CD8-positive, alpha-beta memory T cell (primary cell): ENCODE data around the gene TNFSF11. TPM values are rescaled to one million over a fixed set of nuclear protein-coding genes. Genes with fewer than 3 reads are reported as not detected.

Source experiments
- CTCF ChIA-PET: fragments of 350-600 bp; sonication (Branson Sonifier 250); formaldehyde crosslinking; loops from one replicate; lab custom pipeline; 2021; ENCODE audit warnings: antibody characterized with exemption; lab: Charles Lee
- POLR2A ChIA-PET: fragments of 350-600 bp; sonication (Branson Sonifier 250); formaldehyde crosslinking; loops from one replicate; lab custom pipeline; 2021; ENCODE audit warnings: antibody characterized with exemption; lab: Charles Lee
- DNase-seq, 5 donors: peaks; one replicate each; pipeline versions ENCODE4 v3.0.0 to v3.0.0-alpha.2; 2020 to 2022; ENCODE audit warnings: mixed read lengths in 1 of 5
- H3K27ac ChIP-seq: one replicate; pipeline ENCODE4 v1.7.0; 2013; ENCODE audit warnings: low read depth, mild to moderate bottlenecking, low read length, moderate library complexity
- H3K27me3 ChIP-seq: 2 replicates; pipeline ENCODE4 v1.7.0; 2013; ENCODE audit warnings: low read length, mild to moderate bottlenecking; ENCODE audit not compliant: insufficient read depth, poor library complexity, severe bottlenecking
- H3K36me3 ChIP-seq: 2 replicates; pipeline ENCODE4 v1.7.0; 2013; ENCODE audit warnings: mild to moderate bottlenecking, low read length, moderate library complexity; ENCODE audit not compliant: insufficient read depth
- H3K4me1 ChIP-seq: 2 replicates; pipeline ENCODE4 v1.7.0; 2013; ENCODE audit warnings: mild to moderate bottlenecking, low read length, moderate library complexity; ENCODE audit not compliant: insufficient read depth
- H3K4me3 ChIP-seq: 2 replicates; pipeline ENCODE4 v1.7.0; 2013; ENCODE audit warnings: mild to moderate bottlenecking, low read length
- H3K9me3 ChIP-seq: 2 replicates; pipeline ENCODE4 v1.7.0; 2013; ENCODE audit warnings: mild to moderate bottlenecking, low read length
- H3K27ac Mint-ChIP-seq, 8 donors: one replicate each; pipeline ENCODE4 v1.8.0; 2020 to 2021; ENCODE audit warnings: mixed read lengths in 8 of 8, mild to moderate bottlenecking in 6 of 8, inconsistent platforms in 3 of 8, moderate library complexity in 3 of 8
- H3K27me3 Mint-ChIP-seq, 2 donors: one replicate each; pipeline ENCODE4 v1.8.0; 2020 to 2021; ENCODE audit warnings: mixed read lengths in 2 of 2, mild to moderate bottlenecking in 1 of 2, moderate library complexity in 1 of 2
- H3K36me3 Mint-ChIP-seq, 3 donors: one replicate each; pipeline ENCODE4 v1.8.0; 2020 to 2021; ENCODE audit warnings: mixed read lengths in 3 of 3, inconsistent platforms in 1 of 3, mild to moderate bottlenecking in 1 of 3
- H3K4me1 Mint-ChIP-seq, 3 donors: one replicate each; pipeline ENCODE4 v1.8.0; 2020 to 2021; ENCODE audit warnings: mixed read lengths in 3 of 3, inconsistent platforms in 1 of 3, mild to moderate bottlenecking in 1 of 3
- H3K4me3 Mint-ChIP-seq, 7 donors: one replicate each; pipeline ENCODE4 v1.8.0; 2020 to 2021; ENCODE audit warnings: mixed read lengths in 7 of 7, mild to moderate bottlenecking in 6 of 7, moderate library complexity in 4 of 7, inconsistent platforms in 2 of 7
- H3K9me3 Mint-ChIP-seq, 5 donors: one replicate each; pipeline ENCODE4 v1.8.0; 2020 to 2022; ENCODE audit warnings: mixed read lengths in 5 of 5, mild to moderate bottlenecking in 3 of 5, moderate library complexity in 2 of 5, inconsistent platforms in 1 of 5
- polyA plus RNA-seq: library from polyadenylated mRNA; unstranded; fragments of 300-500 nt; fragmentation: Illumina TruSeq; gene quantifications from one replicate; pipeline ENCODE4 v1.2.3, GENCODE V29; 2021
- total RNA-seq, 2 experiments: library from RNA; stranded (reverse); gene quantifications; one replicate each; pipeline ENCODE4 v1.2.3, GENCODE V29; 2021

TNFSF11 gene
- total and polyA plus RNA-seq, 3 experiments from 2014 or later, result 0.29 to 6.4 (median 6.2) TPM

DNA sequence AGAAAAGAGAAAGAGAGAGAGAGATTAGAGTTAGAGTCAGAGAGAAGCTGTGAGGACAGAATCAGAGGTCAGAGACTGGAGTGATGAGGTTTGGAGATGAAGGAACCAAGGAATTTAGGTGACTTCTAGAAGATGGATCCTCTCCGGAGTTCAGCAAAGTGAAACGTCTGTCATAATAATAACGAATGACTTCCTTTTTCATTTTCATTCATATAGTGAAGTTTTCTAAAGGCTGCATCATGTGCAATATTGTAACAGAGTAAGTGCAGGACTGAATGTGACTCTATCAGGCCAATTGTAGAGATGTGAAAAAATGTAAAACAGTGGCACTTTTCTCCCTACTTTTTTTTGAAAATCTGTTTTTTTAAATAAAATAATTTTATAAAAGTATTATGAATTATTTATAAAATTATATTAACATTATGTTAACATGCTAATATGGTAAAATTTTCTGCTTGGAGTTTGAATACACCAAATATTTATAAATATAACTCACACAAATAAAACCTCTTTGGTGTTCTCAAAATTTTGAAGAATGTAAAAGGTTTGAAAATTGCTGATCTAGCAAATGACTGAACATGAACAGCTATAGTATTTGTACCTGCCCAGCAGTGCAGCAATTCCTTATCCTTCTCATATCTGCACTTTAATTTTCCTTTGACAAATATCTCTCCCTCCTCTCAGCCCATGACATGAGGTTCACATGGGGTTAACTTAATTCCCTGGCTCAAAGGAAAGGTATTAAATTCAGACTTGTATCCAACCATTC lies 4.2 kb upstream of the TNFSF11 start:
- Mint-ChIP-seq H3K27me3 (peaks cover 8 to 9% of the 10 kb centered on the region in 2 donors), H3K27ac (no peak overlapping the region), H3K4me1 (peaks cover under 1 to 14% (median 10%) of the 10 kb centered on the region in 3 donors), H3K4me3 (no peak overlapping the region), H3K36me3 (no peaks in the 10 kb centered on the region), H3K9me3 (peaks cover 0 to 1% (median 0%) of the 10 kb centered on the region in 5 donors)
- H3K4me1 ChIP-seq, result no peaks in the 10 kb centered on the region
- POLR2A ChIA-PET, result interaction anchor here (0.6 kb wide), 1 partner anchor 1301 kb away, joined by 3 read pairs; no protein-coding TSS in a partner anchor
- CTCF ChIA-PET, result no interaction called here
- H3K27ac ChIP-seq, result no peak overlapping the region
- no peak for DNase-seq
- H3K27me3 ChIP-seq, result no peaks in the 10 kb centered on the region
- no peaks in the 10 kb centered on the region for H3K9me3 ChIP-seq
- no peak overlapping the region for H3K4me3 ChIP-seq
- H3K36me3 ChIP-seq, result no peaks in the 10 kb centered on the region

- Mint-ChIP-seq H3K4me3 (no peak overlapping the region), H3K27ac (no peak overlapping the region), H3K36me3 (no peaks in the 10 kb centered on the region), H3K9me3 (no peaks in the 10 kb centered on the region), H3K27me3 (peaks cover 9 to 27% of the 10 kb centered on the region in 2 donors), H3K4me1 (peaks cover 11 to 26% (median 26%) of the 10 kb centered on the region in 3 donors)
- Histone ChIP-seq H3K27ac (no peak overlapping the region), H3K4me3 (no peak overlapping the region), H3K36me3 (no peaks in the 10 kb centered on the region), H3K27me3 (no peaks in the 10 kb centered on the region), H3K4me1 (peaks cover 9% of the 10 kb centered on the region), H3K9me3 (no peaks in the 10 kb centered on the region)
- ChIA-PET CTCF (no interaction called here), POLR2A (no interaction called here)
- no peak for DNase-seq
These were observed 2.1 kb upstream of the TNFSF11 start for GRCh38 chr13:42571895-42572294.

GRCh38 chr13:42574435-42575311 lies 721 bp downstream of the TNFSF11 start:
- Mint-ChIP-seq H3K36me3 (no peaks in the 10 kb centered on the region), H3K4me1 (peaks cover 11 to 26% (median 26%) of the 10 kb centered on the region in 3 donors), H3K9me3 (no peaks in the 10 kb centered on the region), H3K27me3 (peaks cover 14 to 51% of the 10 kb centered on the region in 2 donors), H3K27ac (peak overlapping the region in 3 of 8 donors; percentile 3 to 78 (median 20)), H3K4me3 (peak overlapping the region; percentile 80 to 92 (median 87))
- Histone ChIP-seq H3K36me3 (no peaks in the 10 kb centered on the region), H3K27me3 (no peaks in the 10 kb centered on the region), H3K4me3 (peak overlapping the region; percentile 63), H3K27ac (no peak overlapping the region), H3K9me3 (no peaks in the 10 kb centered on the region), H3K4me1 (peaks cover 9% of the 10 kb centered on the region)
- ChIA-PET POLR2A (no interaction called here), CTCF (no interaction called here)
- DNase-seq, result peak in 3 of 5 donors; percentile 9 to 16 (median 10)

GRCh38 chr13:42575938-42576337 lies 2.0 kb downstream of the TNFSF11 start:
- POLR2A ChIA-PET, result interaction anchor here (0.5 kb wide), 1 partner anchor 170 kb away, joined by 3 read pairs; no protein-coding TSS in a partner anchor
- H3K4me3 Mint-ChIP-seq, result peak overlapping the region in 3 of 7 donors; percentile 14 to 61 (median 26)

DNA sequence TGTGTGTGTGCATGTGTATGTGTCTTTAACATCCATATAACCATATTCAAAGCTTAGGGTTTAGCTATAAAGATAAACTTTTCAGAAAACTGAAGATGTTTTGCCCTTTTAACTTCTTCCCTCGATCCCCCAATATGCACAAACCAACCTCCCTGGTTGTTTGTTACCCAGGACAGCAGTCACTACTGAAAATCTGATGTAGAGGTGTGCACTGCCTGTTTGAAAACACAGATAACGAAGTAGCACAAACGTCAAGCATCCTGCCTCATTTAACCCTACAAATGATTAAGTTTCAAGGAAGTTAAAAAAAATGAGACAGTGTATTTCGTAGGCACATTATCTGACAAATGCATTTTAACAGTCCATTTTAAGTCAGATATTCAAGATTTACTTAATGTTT lies 3.6 kb downstream of the TNFSF11 start:
- Mint-ChIP-seq H3K9me3 (no peaks in the 10 kb centered on the region), H3K27me3 (peaks cover 14 to 65% of the 10 kb centered on the region in 2 donors), H3K4me1 (peaks cover 11 to 31% (median 24%) of the 10 kb centered on the region in 3 donors), H3K4me3 (peak overlapping the region in 2 of 7 donors; percentile 13 to 16), H3K36me3 (no peaks in the 10 kb centered on the region), H3K27ac (peak overlapping the region in 2 of 8 donors; percentile 58 to 77)
- H3K36me3 ChIP-seq, result no peaks in the 10 kb centered on the region
- DNase-seq, result no peak
- CTCF ChIA-PET, result no interaction called here
- H3K27ac ChIP-seq, result no peak overlapping the region
- H3K27me3 ChIP-seq, result no peaks in the 10 kb centered on the region
- H3K4me3 ChIP-seq, result no peak overlapping the region
- peaks cover 9% of the 10 kb centered on the region for H3K4me1 ChIP-seq
- POLR2A ChIA-PET, result no interaction called here
- H3K9me3 ChIP-seq, result no peaks in the 10 kb centered on the region

More at GRCh38 chr13:42575938-42576337, 2.0 kb downstream of the TNFSF11 start:
- H3K9me3 ChIP-seq, result no peaks in the 10 kb centered on the region
- H3K36me3 ChIP-seq, result no peaks in the 10 kb centered on the region
- H3K27me3 ChIP-seq, result no peaks in the 10 kb centered on the region
- H3K27ac Mint-ChIP-seq, result no peak overlapping the region
- H3K27me3 Mint-ChIP-seq, result peaks cover 14 to 60% of the 10 kb centered on the region in 2 donors
- DNase-seq, result no peak
- peaks cover 11 to 31% (median 24%) of the 10 kb centered on the region in 3 donors for H3K4me1 Mint-ChIP-seq
- H3K36me3 Mint-ChIP-seq, result no peaks in the 10 kb centered on the region
- H3K4me3 ChIP-seq, result no peak overlapping the region
- H3K9me3 Mint-ChIP-seq, result no peaks in the 10 kb centered on the region
- CTCF ChIA-PET, result no interaction called here
- peaks cover 9% of the 10 kb centered on the region for H3K4me1 ChIP-seq
- no peak overlapping the region for H3K27ac ChIP-seq

DNA sequence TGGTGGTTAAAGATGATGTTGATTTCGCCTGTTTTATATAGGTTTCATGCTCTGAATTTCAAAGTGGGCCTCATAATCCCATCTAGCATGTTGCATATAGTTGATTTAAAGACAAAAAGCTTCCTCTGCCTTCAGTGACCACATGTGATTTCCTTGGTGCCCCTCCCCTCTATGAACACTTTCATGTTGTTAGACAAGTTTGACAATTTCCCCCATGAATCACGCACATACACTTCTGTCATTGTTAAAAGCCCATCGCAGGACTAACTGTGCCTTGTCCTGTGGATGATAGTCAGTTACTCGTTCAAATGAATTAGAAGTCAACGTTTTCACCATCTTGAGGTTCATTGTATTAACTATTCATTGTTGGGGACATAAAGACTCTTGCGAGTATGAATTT lies 6.7 kb downstream of the TNFSF11 start:
- Histone ChIP-seq H3K9me3 (no peaks in the 10 kb centered on the region), H3K36me3 (no peaks in the 10 kb centered on the region), H3K4me1 (peaks cover 3% of the 10 kb centered on the region), H3K27me3 (no peaks in the 10 kb centered on the region), H3K4me3 (no peak overlapping the region), H3K27ac (no peak overlapping the region)
- H3K4me1 Mint-ChIP-seq, result peaks cover 3 to 13% (median 5%) of the 10 kb centered on the region in 3 donors
- no peak overlapping the region for H3K27ac Mint-ChIP-seq
- CTCF ChIA-PET, result interaction anchor here (1.5 kb wide), 1 partner anchor 14 kb away, joined by 4 read pairs; no protein-coding TSS in a partner anchor
- no peaks in the 10 kb centered on the region for H3K9me3 Mint-ChIP-seq
- H3K27me3 Mint-ChIP-seq, result peaks cover 8 to 50% of the 10 kb centered on the region in 2 donors
- no peak overlapping the region for H3K4me3 Mint-ChIP-seq
- POLR2A ChIA-PET, result no interaction called here
- H3K36me3 Mint-ChIP-seq, result no peaks in the 10 kb centered on the region
- DNase-seq, result no peak

DNA sequence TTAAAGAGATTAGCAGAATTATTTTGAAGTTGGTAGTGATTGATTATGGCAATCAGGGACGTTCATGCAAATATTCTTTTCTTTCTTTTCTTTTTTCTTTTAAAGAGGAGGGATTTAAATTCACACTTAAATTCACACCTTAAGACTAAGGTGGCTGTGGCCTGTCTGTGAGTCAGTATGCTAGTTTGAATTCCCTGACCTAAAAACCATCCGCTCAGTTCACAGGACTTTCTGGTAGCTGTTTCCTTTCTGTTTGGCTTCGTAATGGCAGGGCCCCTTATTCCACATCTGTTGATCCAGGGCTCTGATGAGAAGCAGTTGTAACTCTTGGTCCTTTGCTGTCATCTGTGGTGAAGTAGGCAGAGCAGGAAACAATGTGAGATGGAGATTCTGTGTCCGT lies 7.5 kb downstream of the TNFSF11 start:
- Mint-ChIP-seq H3K27me3 (peaks cover 4 to 47% of the 10 kb centered on the region in 2 donors), H3K4me1 (peaks cover 0 to 6% (median 0%) of the 10 kb centered on the region in 3 donors), H3K36me3 (no peaks in the 10 kb centered on the region), H3K4me3 (no peak overlapping the region), H3K27ac (no peak overlapping the region), H3K9me3 (no peaks in the 10 kb centered on the region)
- no peaks in the 10 kb centered on the region for H3K4me1 ChIP-seq
- H3K27me3 ChIP-seq, result no peaks in the 10 kb centered on the region
- CTCF ChIA-PET, result interaction anchor here (1.5 kb wide), 1 partner anchor 14 kb away, joined by 4 read pairs; no protein-coding TSS in a partner anchor
- no peak overlapping the region for H3K4me3 ChIP-seq
- POLR2A ChIA-PET, result no interaction called here
- no peaks in the 10 kb centered on the region for H3K9me3 ChIP-seq
- no peak for DNase-seq
- no peak overlapping the region for H3K27ac ChIP-seq
- no peaks in the 10 kb centered on the region for H3K36me3 ChIP-seq
